ENCODE data around the gene SCARF2. TPM values are rescaled to one million over a fixed set of nuclear protein-coding genes. Genes with fewer than 3 reads are reported as not detected.
"Not testable (repeated sequence)": the region's sequence is repeated elsewhere in the genome, so short reads cannot be mapped to it uniquely, and the experiment has no call there.

The SCARF2 gene
- total RNA-seq, 4 donors from 2014 or later, result 9.4 to 17.9 (median 12.3) TPM

- DNase-seq (ENCODE audit: low spot score), result no peak
- TF ChIP-seq CTCF (IDR thresholded peaks at IDR 0.05), result no peak
- ATAC-seq (ENCODE audit: low FRiP score), result no peak
Observed at GRCh38 chr22:20384171-20384570, 53.5 kb downstream of the SCARF2 start.

DNA sequence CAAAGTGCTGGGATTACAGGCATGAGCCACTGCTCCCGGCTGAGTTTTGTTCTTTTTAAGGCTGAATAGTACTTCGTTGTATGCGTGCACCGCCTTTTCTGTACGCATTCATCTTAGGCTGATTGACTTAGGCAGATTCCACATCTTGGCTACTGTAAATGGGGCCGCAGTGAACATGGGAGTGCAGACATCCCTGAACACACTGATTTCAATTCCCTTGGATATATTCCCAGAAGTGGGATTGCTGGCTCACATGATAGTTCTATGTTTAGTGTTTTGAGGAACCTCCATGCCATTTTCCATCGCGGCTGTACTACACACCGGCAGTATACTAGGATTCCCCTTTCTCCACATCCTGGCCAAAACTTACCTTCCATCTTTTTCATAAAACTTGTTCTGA is 54.1 kb downstream of the SCARF2 start:
- no peak for TF ChIP-seq CTCF (IDR thresholded peaks at IDR 0.05)
- ATAC-seq (ENCODE audit: low FRiP score) (no peak), DNase-seq (ENCODE audit: low spot score) (no peak)

DNA sequence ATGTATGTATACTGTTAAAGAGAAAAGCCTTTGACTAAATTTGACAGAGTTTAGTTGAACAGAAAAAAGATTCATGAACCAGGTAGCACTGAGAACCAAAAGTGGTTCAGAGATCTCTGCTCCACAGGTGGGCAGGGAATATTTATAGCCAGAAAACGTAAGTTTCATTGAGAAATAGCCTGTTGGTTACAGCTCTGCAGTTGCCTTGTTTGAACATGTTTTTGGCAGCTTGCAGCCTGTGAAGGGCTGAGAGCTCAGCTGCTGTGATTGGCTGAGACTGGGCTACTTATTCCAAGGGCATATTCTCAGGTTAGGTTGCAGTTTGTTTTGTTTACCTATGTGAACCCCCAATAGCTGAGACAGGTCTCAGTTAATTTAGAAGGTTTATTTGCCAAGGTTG is 57.1 kb downstream of the SCARF2 start:
- ATAC-seq (ENCODE audit: low FRiP score) (no peak), DNase-seq (ENCODE audit: low spot score) (no peak)
- no peak for TF ChIP-seq CTCF (IDR thresholded peaks at IDR 0.05)

GRCh38 chr22:20378684-20379083 is 58.9 kb downstream of the SCARF2 start:
- DNase-seq (ENCODE audit: low spot score); ATAC-seq (ENCODE audit: low FRiP score): not testable (repeated sequence)

- DNase-seq (ENCODE audit: low spot score) (no peak), ATAC-seq (ENCODE audit: low FRiP score) (no peak)
- no peak for TF ChIP-seq CTCF (IDR thresholded peaks at IDR 0.05)
Observed at GRCh38 chr22:20378110-20378509, 59.5 kb downstream of the SCARF2 start.

DNA sequence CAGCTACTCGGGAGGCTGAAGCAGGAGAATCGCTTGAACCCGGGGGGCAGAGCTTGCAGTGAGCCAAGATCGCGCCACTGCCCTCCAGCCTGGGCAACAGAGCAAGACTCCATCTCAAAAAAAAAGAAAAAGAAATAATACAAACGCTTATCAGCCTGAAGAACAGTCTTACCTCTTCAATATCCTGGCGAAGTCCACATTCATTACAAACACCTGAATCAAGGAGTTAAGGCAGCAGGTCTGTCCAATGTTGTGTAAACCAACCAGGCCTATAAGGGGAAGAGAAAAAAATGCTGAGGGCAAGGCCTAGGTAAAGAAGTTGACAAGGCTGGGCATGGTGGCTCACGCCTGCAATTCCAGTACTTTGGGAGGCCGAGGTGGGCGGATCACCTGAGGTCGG is 60.6 kb downstream of the SCARF2 start:
- DNase-seq (ENCODE audit: low spot score); ATAC-seq (ENCODE audit: low FRiP score): not testable (repeated sequence)

DNA sequence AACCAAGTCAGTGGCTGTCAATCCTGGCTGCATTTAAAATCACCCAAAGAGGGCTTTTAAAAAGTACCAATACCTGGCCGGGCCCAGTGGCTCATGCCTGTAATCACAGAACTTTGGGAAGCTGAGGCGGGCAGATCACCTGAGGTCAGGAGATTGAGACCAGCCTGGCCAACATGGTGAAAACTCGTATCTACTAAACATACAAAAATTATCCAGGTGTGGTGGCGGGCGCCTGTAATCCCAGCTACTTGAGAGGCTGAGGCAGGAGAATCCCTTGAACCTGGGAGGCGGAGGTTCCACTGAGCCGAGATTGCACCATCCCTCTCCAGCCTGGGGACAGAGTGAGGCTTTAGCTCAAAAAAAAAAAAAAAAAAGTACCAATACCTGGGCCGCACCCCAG is 61.3 kb downstream of the SCARF2 start:
- not testable (repeated sequence) for ATAC-seq (ENCODE audit: low FRiP score); DNase-seq (ENCODE audit: low spot score)

Small RNAs within 50 kb of the gene (small RNA-seq; reads per million reads assigned to genes)
- gene RF00019 (not detected), gene RN7SL812P (not detected), gene RNU6-225P (not detected), gene RNY1P9 (not detected)

Other genes starting within 250 kb of the SCARF2 start
- gene RTN4R, start 169.5 kb downstream of the SCARF2 start, total RNA-seq, result 1 to 10 TPM in 2 of 4 donors, under 1 TPM in 2; 0.25 to 2.3 (median 1.3) TPM
- gene DGCR6L, start 117.8 kb downstream of the SCARF2 start, total RNA-seq, result 10 to 100 TPM; 29.7 to 67.6 (median 45.0) TPM
- gene ZNF74, start 43.7 kb downstream of the SCARF2 start, total RNA-seq, result 1 to 10 TPM; 3.2 to 8.8 (median 5.9) TPM
- 10 to 100 TPM; 19.8 to 45.0 (median 32.9) TPM for gene KLHL22, start 58.0 kb upstream of the SCARF2 start, total RNA-seq
- gene MED15, start 69.8 kb upstream of the SCARF2 start, total RNA-seq, result 10 to 100 TPM; 36.5 to 90.5 (median 57.2) TPM